Suprapubic skin (tissue), 4 donors: Measurements from ENCODE around the gene RIOK1. TPM values are rescaled to one million over a fixed set of nuclear protein-coding genes. Genes with fewer than 3 reads are reported as not detected.
"Not testable (repeated sequence)": the region's sequence is repeated elsewhere in the genome, so short reads cannot be mapped to it uniquely, and the experiment has no call there.

ENCODE experiments used
- DNase-seq, 2 donors: peaks; one replicate each; pipeline ENCODE4 v3.0.0-alpha.2; 2019; ENCODE audit warnings: low spot score in 2 of 2
- H3K27ac ChIP-seq: fragments of 200-600 bp; sonication (generic); one replicate; pipeline ENCODE4 v1.5.1; 2019
- H3K27me3 ChIP-seq: fragments of 200-600 bp; sonication (generic); one replicate; pipeline ENCODE4 v1.5.1; 2019
- H3K36me3 ChIP-seq: fragments of 200-600 bp; sonication (generic); one replicate; pipeline ENCODE4 v1.5.1; 2019
- H3K4me1 ChIP-seq: fragments of 200-600 bp; sonication (generic); one replicate; pipeline ENCODE4 v1.5.1; 2019
- H3K4me3 ChIP-seq: fragments of 200-600 bp; sonication (generic); one replicate; pipeline ENCODE4 v1.5.1; 2019; ENCODE audit warnings: mild to moderate bottlenecking
- H3K9me3 ChIP-seq: fragments of 200-600 bp; sonication (generic); one replicate; pipeline ENCODE4 v1.5.1; 2019
- EP300 ChIP-seq: sonication (generic); formaldehyde crosslinking; IDR thresholded peaks from one replicate; pipeline ENCODE4 v1.6.1; 2017; ENCODE audit warnings: antibody characterized with exemption
- POLR2A ChIP-seq, 2 donors: fragments of 450-650 bp; IDR thresholded peaks; one replicate each; pipeline ENCODE4 v1.6.1; 2017; ENCODE audit warnings: antibody characterized with exemption in 2 of 2, mild to moderate bottlenecking in 2 of 2, moderate library complexity in 2 of 2
- POLR2AphosphoS5 ChIP-seq, 3 donors: sonication (generic); formaldehyde crosslinking; IDR thresholded peaks; one replicate each; pipeline ENCODE4 v1.6.1; 2017; ENCODE audit warnings: antibody characterized with exemption in 3 of 3
- WGBS: methylation state at CpG from one replicate; pipeline ENCODE4 v1.1.5; 2018; 5-methylcytosine and 5-hydroxymethylcytosine counted together
- total RNA-seq, 4 donors: library from RNA; depleted of rRNA; stranded (reverse); fragments of >200 nt; gene quantifications; one replicate each; pipeline ENCODE4 v1.1.0, GENCODE V29; 2016
- TF ChIP-seq, protein P1 (sequence below), 2 donors: fragments of 200-600 bp in 1 of 2; fragments of 450-650 bp in 1 of 2; sonication (generic) in 1 of 2; IDR thresholded peaks; one replicate each; pipeline ENCODE4 v1.5.1; 2016 to 2019; ENCODE audit warnings: antibody characterized with exemption in 2 of 2, mild to moderate bottlenecking in 1 of 2, moderate library complexity in 1 of 2

The RIOK1 gene
- total RNA-seq, 4 donors from 2014 or later = 18.6 to 24.6 (median 22.7) TPM

DNA sequence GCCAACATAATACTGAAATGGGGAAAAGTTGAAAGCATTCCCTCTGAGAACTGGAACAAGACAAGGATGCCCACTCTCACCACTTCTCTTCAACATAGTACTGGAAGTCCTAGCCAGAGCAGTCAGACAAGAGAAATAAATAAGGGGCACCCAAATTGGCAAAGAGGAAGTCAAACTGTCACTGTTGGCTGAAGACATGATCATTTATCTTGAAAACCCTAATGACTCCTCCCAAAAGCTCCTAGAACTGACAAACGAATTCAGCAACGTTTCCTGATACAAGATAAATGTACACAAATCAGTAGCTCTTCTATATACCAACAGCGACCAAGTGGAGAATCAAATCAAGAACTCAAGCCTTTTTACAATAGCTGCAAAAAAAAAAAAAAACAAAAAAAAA, 37.7 kb upstream of the RIOK1 start:
- not testable (repeated sequence) for H3K27ac ChIP-seq, H3K4me1 ChIP-seq, H3K36me3 ChIP-seq, H3K27me3 ChIP-seq, H3K9me3 ChIP-seq, DNase-seq, H3K4me3 ChIP-seq
- 77% methylated on average over 3 of the region's 3 CpGs for WGBS

DNA sequence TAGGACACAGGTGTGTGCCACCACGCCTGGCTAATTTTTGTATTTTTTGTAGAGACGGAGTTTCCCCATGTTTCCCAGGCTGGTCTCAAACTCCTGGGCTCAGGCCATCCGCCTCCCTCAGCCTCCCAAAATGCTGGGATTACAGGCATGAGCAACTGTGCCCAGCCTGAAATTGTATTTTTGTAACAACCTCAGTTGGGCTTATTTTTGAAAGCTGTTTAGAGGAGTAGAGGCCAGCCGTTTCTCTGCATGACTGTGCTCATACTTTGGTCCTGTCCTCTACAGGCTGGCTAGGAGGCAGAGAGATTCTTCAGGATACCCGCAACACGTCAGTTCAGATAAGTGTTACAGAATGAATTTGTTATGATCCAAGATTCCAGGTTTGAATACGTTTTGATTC, 22.2 kb upstream of the RIOK1 start:
- no peaks in the 10 kb centered on the region for H3K27me3 ChIP-seq
- TF ChIP-seq POLR2AphosphoS5 (IDR thresholded peaks at IDR 0.05) (no peak), EP300 (no peak), POLR2A (IDR thresholded peaks at IDR 0.05) (no peak)
- TF ChIP-seq, protein P1, sequence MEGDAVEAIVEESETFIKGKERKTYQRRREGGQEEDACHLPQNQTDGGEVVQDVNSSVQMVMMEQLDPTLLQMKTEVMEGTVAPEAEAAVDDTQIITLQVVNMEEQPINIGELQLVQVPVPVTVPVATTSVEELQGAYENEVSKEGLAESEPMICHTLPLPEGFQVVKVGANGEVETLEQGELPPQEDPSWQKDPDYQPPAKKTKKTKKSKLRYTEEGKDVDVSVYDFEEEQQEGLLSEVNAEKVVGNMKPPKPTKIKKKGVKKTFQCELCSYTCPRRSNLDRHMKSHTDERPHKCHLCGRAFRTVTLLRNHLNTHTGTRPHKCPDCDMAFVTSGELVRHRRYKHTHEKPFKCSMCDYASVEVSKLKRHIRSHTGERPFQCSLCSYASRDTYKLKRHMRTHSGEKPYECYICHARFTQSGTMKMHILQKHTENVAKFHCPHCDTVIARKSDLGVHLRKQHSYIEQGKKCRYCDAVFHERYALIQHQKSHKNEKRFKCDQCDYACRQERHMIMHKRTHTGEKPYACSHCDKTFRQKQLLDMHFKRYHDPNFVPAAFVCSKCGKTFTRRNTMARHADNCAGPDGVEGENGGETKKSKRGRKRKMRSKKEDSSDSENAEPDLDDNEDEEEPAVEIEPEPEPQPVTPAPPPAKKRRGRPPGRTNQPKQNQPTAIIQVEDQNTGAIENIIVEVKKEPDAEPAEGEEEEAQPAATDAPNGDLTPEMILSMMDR (IDR thresholded peaks at IDR 0.05) = no peak
- WGBS = 87% methylated on average over 7 of the region's 7 CpGs

DNA sequence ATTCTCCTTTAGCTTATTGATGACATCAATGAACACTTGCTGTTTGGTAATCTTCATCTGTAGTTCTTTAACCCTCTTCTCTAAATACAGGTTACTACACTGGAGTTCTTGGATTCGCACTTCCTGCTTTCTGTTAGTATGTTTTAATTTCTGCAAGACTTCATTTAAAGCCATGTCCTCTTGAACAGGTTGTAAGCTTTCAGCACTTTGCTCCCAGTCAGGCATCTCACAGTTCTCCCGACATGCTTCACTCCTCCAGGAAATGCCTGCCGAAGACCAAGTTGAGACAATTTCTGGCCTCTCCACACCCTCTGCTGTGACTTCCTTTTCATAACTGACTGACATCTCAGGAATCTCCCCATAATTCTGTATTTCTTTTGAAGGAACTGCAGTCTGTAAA, 15.9 kb upstream of the RIOK1 start:
- Histone ChIP-seq H3K4me3 (no peak overlapping the region), H3K27me3 (no peaks in the 10 kb centered on the region), H3K4me1 (no peaks in the 10 kb centered on the region), H3K9me3 (no peaks in the 10 kb centered on the region), H3K27ac (no peak overlapping the region), H3K36me3 (no peaks in the 10 kb centered on the region)
- TF ChIP-seq POLR2A (IDR thresholded peaks at IDR 0.05) (no peak), POLR2AphosphoS5 (IDR thresholded peaks at IDR 0.05) (no peak), EP300 (no peak)
- TF ChIP-seq, protein P1 (IDR thresholded peaks at IDR 0.05) = no peak
- 55% methylated on average over 3 of the region's 3 CpGs for WGBS
- DNase-seq = no peak

More for the DNA sequence above, 22.2 kb upstream of the RIOK1 start:
- no peak for DNase-seq
- H3K36me3 ChIP-seq = no peaks in the 10 kb centered on the region
- H3K4me3 ChIP-seq = no peak overlapping the region
- no peaks in the 10 kb centered on the region for H3K4me1 ChIP-seq
- no peaks in the 10 kb centered on the region for H3K9me3 ChIP-seq
- no peak overlapping the region for H3K27ac ChIP-seq

DNA sequence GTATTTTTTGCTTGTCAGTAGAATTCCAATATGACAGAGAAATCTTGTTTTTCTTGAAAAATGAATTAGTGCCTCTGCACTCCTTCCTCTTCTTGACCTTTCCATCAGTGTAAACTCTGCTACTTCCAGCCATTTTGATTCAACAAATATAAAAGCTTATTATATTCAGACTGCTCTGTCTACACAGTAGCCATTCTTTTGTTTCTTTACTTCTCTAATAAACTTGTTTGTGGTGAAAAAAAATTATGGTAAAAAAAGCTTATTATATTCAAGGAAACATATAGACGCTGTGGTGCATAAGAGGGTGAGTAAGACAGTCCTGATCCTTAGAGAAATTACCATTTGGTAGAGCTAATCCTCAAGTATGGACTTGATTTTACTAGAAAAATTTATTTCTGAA, 11.6 kb upstream of the RIOK1 start:
- H3K27me3 ChIP-seq = no peaks in the 10 kb centered on the region
- WGBS = 80% methylated on average over 1 of the region's 1 CpG
- no peak overlapping the region for H3K27ac ChIP-seq
- no peaks in the 10 kb centered on the region for H3K36me3 ChIP-seq
- DNase-seq = no peak
- no peaks in the 10 kb centered on the region for H3K4me1 ChIP-seq
- TF ChIP-seq, protein P1 (IDR thresholded peaks at IDR 0.05) = no peak
- TF ChIP-seq POLR2AphosphoS5 (IDR thresholded peaks at IDR 0.05) (no peak), EP300 (no peak), POLR2A (IDR thresholded peaks at IDR 0.05) (no peak)
- H3K9me3 ChIP-seq = no peaks in the 10 kb centered on the region
- H3K4me3 ChIP-seq = no peak overlapping the region

DNA sequence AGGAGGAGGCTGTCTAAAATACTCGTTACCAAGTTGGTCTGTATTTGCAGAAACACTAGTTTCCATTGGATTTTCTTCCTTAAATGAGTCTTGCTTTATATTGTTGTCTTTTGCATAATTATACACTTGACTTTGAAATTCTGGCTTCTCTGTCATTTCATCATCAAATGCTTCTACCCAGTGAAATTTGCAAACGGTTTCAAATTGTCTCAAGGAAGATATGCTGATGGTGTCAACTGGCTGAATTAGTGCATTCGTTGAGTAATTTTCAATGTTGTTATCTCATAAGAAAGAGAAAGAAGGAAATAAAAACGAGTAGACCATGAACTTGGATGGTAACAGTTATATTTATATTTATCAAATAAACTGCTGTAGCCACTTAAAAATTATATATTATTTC, 10.9 kb upstream of the RIOK1 start:
- TF ChIP-seq POLR2AphosphoS5 (IDR thresholded peaks at IDR 0.05) = no peak
- no peak for TF ChIP-seq POLR2A (IDR thresholded peaks at IDR 0.05)
- no peak for TF ChIP-seq EP300
- TF ChIP-seq, protein P1 (IDR thresholded peaks at IDR 0.05) = no peak
- H3K36me3 ChIP-seq = no peaks in the 10 kb centered on the region
- WGBS = 57% methylated on average over 4 of the region's 4 CpGs

DNA sequence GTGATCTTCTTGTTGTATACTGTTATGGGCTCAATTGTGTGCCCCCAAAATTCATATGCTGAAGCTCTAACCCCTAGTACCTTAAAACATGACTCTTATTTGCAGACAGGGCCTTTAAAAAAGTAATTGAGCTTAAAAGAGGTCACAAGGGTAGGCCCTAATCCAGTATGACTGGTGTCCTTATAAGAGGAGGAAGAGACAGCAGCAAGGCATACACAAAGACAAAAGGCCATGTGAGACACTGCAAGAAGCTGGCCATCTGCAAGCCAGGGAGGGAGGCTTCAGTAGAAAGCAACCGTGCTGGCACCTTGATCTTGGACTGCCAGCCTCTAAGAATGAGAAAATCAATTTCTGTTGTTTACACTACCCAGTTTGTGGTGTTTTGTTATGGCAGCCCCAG, 8.5 kb upstream of the RIOK1 start:
- WGBS = 80% methylated on average over 1 of the region's 1 CpG
- DNase-seq = no peak
- TF ChIP-seq POLR2A (IDR thresholded peaks at IDR 0.05) = no peak
- TF ChIP-seq, protein P1 (IDR thresholded peaks at IDR 0.05) = no peak
- TF ChIP-seq POLR2AphosphoS5 (IDR thresholded peaks at IDR 0.05) = no peak
- TF ChIP-seq EP300 = no peak
- Histone ChIP-seq H3K27me3 (no peaks in the 10 kb centered on the region), H3K36me3 (no peaks in the 10 kb centered on the region), H3K4me3 (no peak overlapping the region), H3K4me1 (no peaks in the 10 kb centered on the region), H3K9me3 (no peaks in the 10 kb centered on the region), H3K27ac (no peak overlapping the region)

More for the DNA sequence above, 10.9 kb upstream of the RIOK1 start:
- H3K4me1 ChIP-seq = no peaks in the 10 kb centered on the region
- no peak for DNase-seq
- no peaks in the 10 kb centered on the region for H3K27me3 ChIP-seq
- H3K27ac ChIP-seq = no peak overlapping the region
- H3K4me3 ChIP-seq = no peak overlapping the region
- H3K9me3 ChIP-seq = no peaks in the 10 kb centered on the region
